ENCODE data around the gene TLE2. TPM values are rescaled to one million over a fixed set of nuclear protein-coding genes. Genes with fewer than 3 reads are reported as not detected.
A peak's percentile ranks its signal among the peaks of the same experiment; 100 is the strongest.
"Not testable (repeated sequence)": the region's sequence is repeated elsewhere in the genome, so short reads cannot be mapped to it uniquely, and the experiment has no call there.

The TLE2 gene
- total RNA-seq, 8 experiments from 2014 or later, result 0.13 to 11.8 (median 4.4) TPM; not detected in 2

DNA sequence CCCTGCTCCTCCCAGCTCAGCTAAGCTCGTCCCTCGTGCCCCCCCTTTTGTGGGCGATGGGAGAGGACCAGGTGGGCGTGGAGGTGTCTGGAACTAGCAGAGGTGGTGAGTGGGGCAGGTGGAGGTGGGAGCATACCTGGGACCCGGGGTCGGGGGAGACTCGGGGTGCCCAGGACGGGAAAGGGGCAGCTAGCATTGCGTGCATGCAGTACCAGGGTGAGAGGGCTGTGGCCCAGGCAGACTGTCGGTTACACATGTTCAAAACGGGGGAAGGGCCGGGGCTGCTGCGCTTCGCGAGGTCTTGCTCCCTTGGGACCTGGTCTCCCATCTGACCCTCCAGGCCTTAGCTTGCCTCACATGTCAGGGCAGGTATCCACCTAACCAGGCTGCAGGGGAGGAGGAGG lies 24.1 kb upstream of the TLE2 start:
- in situ Hi-C loops (cut with MboI; ENCODE audit: low pct_unique_long_range_greater_than_20kb in 2 of 9, low sequenced_read_pairs in 9 of 9, unreplicated experiment in 9 of 9), result no loop called here
- Histone ChIP-seq H3K4me1 (replicated peaks in 1 of 2) (peaks cover 16 to 36% of the 10 kb centered on the region in 2 donors), H3K27ac (no peak overlapping the region), H3K4me3 (no peak overlapping the region)
- ATAC-seq (replicated peaks in 6 of 8), result peak in 3 of 8 experiments; percentile 7 to 22 (median 9)
- 40 to 93% (median 81%) methylated on average over 1 to 5 of the region's 15 CpGs; no CpG with 5 or more reads in 6 of the 10 experiments for WGBS, 10 experiments

DNA sequence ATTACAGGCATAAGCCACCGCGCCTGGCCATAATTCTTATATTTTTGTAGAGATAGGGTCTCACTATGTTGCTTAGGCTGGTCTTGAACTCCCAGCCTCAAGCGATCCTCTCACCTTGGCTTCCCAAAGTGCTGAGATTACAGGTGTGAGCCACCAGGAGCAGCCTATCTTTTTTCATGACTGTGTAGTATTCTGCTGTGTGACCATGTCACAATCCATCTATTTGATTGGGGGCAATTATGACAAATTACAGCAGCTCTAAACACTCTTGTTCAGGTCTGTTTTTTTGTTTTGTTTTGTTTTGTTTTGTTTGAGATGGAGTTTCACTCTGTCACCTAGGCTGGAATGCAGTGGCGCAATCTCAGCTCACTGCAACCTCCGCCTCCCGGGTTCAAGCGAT lies 20.9 kb upstream of the TLE2 start:
- H3K4me3 ChIP-seq; ATAC-seq (replicated peaks in 6 of 8); H3K27ac ChIP-seq; in situ Hi-C loops (cut with MboI; ENCODE audit: low pct_unique_long_range_greater_than_20kb in 2 of 9, low sequenced_read_pairs in 9 of 9, unreplicated experiment in 9 of 9): not testable (repeated sequence)
- WGBS, 10 experiments, result 100% methylated on average over 4 to 5 of the region's 7 CpGs; no CpG with 5 or more reads in 8 of the 10 experiments
- peaks cover 25 to 38% of the 10 kb centered on the region in 2 donors for H3K4me1 ChIP-seq (replicated peaks in 1 of 2)

DNA sequence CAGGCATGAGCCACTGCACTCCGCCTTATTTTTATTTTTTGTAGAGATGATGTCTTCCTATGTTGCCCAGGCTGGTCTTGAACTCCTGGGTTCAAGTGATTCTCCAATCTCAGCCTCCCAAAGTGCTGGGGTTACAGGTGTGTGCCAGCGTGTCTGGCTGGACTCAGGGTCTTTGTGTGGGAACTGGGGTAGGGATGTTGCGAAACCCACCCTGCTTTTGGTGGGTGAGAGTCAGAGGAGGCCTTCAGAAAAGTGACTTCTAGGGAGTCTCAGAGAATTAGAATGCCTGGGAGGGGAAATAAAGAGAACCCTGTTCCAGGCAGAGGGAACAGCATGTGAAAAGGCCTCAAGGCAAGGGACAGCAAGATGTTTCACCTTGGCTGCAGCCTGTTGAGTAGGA lies 20.0 kb upstream of the TLE2 start:
- H3K4me1 ChIP-seq (replicated peaks in 1 of 2), result peaks cover 23 to 34% of the 10 kb centered on the region in 2 donors
- no peak overlapping the region for H3K4me3 ChIP-seq
- 47 to 100% (median 90%) methylated on average over 2 to 3 of the region's 3 CpGs; no CpG with 5 or more reads in 3 of the 10 experiments for WGBS, 10 experiments
- ATAC-seq (replicated peaks in 6 of 8), result no peak
- in situ Hi-C loops (cut with MboI; ENCODE audit: low pct_unique_long_range_greater_than_20kb in 2 of 9, low sequenced_read_pairs in 9 of 9, unreplicated experiment in 9 of 9), result no loop called here
- no peak overlapping the region for H3K27ac ChIP-seq

DNA sequence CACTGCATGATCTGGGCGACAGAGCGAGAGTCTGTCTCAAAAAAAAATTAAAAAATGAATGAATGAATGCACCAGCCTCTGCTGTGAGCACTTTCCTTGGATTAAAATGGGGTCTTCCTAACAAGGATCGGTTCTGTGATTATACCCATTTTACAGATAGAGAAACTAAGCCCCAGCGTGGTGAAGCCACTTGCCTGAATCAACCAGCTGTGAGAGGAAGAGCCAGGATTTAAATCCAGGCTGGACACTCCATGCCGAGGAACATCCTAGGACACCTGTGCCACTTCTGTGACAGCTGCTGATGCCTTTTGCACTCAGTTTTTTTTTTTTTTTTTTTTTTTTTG lies 19.1 kb upstream of the TLE2 start:
- H3K4me3 ChIP-seq, result no peak overlapping the region
- no peak for ATAC-seq (replicated peaks in 6 of 8)
- in situ Hi-C loops (cut with MboI; ENCODE audit: low pct_unique_long_range_greater_than_20kb in 2 of 9, low sequenced_read_pairs in 9 of 9, unreplicated experiment in 9 of 9), result no loop called here

DNA sequence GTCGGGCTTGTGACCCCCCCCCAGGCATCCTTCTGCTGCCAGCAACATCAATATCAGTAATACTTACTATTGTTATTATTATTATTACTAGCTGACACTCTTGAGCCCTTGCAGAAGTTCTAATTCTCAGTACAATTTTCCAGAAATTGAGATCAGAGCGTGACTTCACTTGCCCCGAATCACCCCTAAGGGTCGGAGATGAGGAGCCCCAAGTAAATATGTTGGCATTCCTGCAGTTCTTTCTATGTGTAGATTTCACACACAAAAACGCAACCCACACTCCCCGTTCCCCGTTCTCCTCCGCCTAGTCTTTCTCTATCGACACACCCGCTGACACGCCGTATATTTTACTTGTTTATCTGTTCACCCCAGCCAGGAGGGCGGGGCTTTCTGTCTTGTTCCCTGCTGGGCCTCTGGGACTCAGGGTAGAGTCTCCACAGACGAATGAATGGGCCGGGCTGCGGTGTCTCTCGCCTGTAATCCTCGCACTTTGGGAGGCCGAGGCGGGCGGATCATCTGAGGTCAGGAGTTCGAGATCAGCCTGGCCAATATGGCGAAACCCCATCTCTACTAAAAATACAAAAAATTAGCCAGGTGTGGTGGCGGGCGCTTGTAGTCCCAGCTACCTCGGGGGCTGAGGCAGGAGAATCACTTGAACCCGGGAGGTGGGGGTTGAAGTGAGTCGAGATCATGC lies 18.6 kb upstream of the TLE2 start:
- in situ Hi-C loops (cut with MboI; ENCODE audit: low pct_unique_long_range_greater_than_20kb in 2 of 9, low sequenced_read_pairs in 9 of 9, unreplicated experiment in 9 of 9), result no loop called here
- Histone ChIP-seq H3K4me3 (peak overlapping the region; percentile 15 to 36 (median 26)), H3K4me1 (replicated peaks in 1 of 2) (peaks cover 14 to 26% of the 10 kb centered on the region in 2 donors), H3K27ac (peak overlapping the region in 1 of 2 donors; percentile 59)
- ATAC-seq (replicated peaks in 6 of 8), result peak; percentile 84 to 98 (median 88)
- 0 to 14% (median 4%) methylated on average over 7 to 20 of the region's 28 CpGs; no CpG with 5 or more reads in 3 of the 10 experiments for WGBS, 10 experiments

More for the DNA sequence above, 19.1 kb upstream of the TLE2 start:
- peaks cover 13 to 25% of the 10 kb centered on the region in 2 donors for H3K4me1 ChIP-seq (replicated peaks in 1 of 2)
- WGBS, 10 experiments, result 50 to 100% (median 81%) methylated on average over 1 to 5 of the region's 5 CpGs
- peak overlapping the region in 1 of 2 donors; percentile 59 for H3K27ac ChIP-seq

DNA sequence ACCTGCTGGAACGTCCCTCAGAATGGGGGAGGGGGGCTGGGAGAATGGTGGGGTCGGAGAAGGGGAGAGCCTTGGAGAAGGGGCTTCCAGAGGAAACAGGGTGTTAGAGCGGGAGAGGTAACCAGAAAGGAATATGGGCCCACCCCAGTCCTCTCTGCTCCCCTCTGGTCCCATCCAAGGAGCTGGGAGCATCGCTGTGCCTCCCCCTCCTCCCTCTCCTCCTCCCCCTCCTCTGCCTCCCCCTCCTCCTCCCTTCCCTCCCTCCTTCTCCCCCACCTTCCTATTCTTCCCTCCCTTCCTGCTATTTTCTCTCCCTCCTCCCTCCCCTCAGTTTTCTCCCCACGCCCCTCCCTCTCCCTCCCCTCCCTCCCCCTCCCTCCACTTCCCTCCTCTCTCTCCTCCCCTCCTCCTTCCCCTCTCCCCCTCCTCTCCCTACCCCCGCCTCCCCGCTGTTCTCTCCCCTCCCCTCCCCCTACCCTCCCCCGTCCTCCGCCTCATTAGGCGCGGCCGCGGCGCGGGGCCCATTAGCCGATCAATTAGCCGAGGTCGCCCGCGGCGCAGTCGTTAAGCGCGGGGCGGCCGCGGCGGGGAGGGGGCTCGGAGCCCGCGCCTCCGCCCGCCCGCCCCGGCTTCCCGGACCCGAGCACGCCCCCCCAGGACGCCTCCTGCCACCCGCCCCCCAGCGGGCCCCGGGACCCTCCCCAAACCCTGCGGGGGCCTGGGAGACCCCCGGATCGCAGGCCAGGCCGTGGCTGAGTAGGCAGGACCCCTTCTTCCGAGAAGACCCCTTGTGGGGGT lies 17.8 kb upstream of the TLE2 start:
- in situ Hi-C loops (cut with MboI; ENCODE audit: low pct_unique_long_range_greater_than_20kb in 2 of 9, low sequenced_read_pairs in 9 of 9, unreplicated experiment in 9 of 9), result no loop called here
- H3K4me1 ChIP-seq (replicated peaks in 1 of 2), result peaks cover 17 to 30% of the 10 kb centered on the region in 2 donors
- peak overlapping the region; percentile 15 to 36 (median 27) for H3K4me3 ChIP-seq
- H3K27ac ChIP-seq, result peak overlapping the region in 1 of 2 donors; percentile 79
- WGBS, 10 experiments, result no CpG with 5 or more reads among the region's 47 CpGs
- peak in 5 of 8 experiments; percentile 44 to 69 (median 67) for ATAC-seq (replicated peaks in 6 of 8)

DNA sequence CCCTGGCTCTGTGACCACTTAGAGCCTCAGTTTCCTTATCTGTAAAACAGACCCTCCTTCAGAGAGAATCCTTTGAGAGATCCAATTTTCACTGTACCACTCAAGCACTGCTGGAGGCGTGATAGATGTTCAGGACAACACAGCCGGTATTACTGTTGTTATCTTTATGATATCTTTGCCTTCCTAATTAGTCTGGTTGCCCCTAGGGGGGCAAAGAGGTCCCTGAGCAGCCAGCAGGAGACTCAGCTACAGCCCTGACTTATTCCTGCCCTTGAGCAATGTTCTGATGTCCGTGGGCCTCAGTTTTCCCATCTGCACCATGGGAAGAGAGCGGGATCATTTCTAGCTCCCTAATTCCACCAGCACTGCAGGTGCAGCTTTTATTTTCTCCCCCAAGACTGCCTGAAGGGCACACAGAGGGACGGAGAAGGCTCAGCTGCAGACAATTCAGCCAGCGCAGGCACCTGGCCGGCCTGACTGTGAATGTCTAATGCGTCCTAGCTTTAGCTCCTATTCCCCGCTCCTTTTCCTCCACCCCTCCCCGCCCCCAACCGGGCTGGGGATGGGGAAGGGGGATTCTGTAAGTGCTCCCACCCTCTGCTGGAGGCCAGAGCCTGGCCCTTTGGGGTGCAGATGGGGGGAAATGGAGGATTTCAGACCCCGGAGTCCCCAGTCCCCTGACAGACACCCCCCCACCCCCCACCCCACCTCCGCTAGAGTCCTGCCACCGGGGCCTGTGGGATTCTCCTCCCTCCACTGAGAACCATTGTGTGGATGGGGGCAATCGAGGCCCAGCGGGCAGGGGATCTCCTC lies 17.0 kb upstream of the TLE2 start:
- peak in 5 of 8 experiments; percentile 6 to 28 (median 9) for ATAC-seq (replicated peaks in 6 of 8)
- peak overlapping the region in 1 of 2 donors; percentile 79 for H3K27ac ChIP-seq
- H3K4me1 ChIP-seq (replicated peaks in 1 of 2), result peaks cover 17 to 34% of the 10 kb centered on the region in 2 donors
- peak overlapping the region in 4 of 5 donors; percentile 8 to 28 (median 14) for H3K4me3 ChIP-seq
- in situ Hi-C loops (cut with MboI; ENCODE audit: low pct_unique_long_range_greater_than_20kb in 2 of 9, low sequenced_read_pairs in 9 of 9, unreplicated experiment in 9 of 9), result no loop called here
- WGBS, 10 experiments, result 20 to 83% (median 62%) methylated on average over 1 to 3 of the region's 16 CpGs; no CpG with 5 or more reads in 5 of the 10 experiments

DNA sequence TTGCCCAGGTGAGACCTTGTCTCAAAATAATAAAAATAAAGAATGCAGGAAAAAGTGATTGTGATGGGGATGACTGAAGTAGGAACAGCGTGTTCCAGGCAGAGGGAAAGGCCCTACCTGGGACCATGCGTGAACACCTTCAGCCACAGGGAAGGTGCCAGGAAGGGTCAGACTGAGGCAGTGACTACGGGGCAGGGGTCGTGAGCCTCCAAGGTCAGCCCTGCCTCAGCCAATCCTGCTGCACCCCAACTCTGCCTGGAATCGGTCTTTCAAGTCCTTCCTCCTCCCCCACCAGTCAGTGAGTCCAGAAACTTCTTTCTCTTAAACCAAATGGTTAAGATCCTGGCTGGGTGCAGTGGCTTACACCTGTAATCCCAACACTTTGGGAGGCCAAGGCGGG lies 16.1 kb upstream of the TLE2 start:
- Histone ChIP-seq H3K4me1 (replicated peaks in 1 of 2) (peaks cover 17 to 34% of the 10 kb centered on the region in 2 donors), H3K4me3 (no peak overlapping the region), H3K27ac (no peak overlapping the region)
- in situ Hi-C loops (cut with MboI; ENCODE audit: low pct_unique_long_range_greater_than_20kb in 2 of 9, low sequenced_read_pairs in 9 of 9, unreplicated experiment in 9 of 9), result no loop called here
- WGBS, 10 experiments, result 43 to 100% (median 92%) methylated on average over 1 to 5 of the region's 6 CpGs; no CpG with 5 or more reads in 3 of the 10 experiments
- ATAC-seq (replicated peaks in 6 of 8), result no peak

DNA sequence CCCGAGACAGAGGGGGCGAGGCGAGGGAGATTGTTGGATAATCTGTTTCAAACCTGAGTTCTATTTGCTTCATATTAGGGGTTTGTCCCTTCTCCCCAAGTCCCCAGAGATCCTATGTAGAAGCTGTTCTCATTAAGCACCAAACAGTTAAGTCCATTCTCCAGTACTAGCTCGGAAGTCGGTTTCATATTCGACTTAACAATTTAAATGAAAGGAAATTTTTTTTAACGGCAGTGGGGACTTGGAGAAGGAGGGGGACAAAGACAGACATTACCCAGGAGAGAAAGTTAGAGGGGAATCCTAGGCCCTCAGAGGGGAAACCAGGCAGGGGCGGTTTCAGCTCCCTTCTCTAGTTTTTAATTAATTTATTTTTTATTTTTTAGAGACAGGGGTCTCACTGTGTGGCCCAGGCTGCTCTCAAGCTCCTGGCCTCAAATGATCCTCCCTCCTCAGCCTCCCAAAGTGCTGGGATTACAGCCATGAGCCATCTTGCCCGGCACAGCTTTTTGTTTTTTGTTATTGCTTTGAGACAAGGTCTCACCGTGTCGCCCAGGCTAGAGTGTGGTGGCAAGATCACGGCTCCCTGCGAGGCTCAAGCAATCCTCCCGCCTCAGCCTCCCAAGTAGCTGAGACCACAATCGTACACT lies 13.7 kb upstream of the TLE2 start:
- peak in 1 of 8 experiments; percentile 2 for ATAC-seq (replicated peaks in 6 of 8)
- in situ Hi-C loops (cut with MboI; ENCODE audit: low pct_unique_long_range_greater_than_20kb in 2 of 9, low sequenced_read_pairs in 9 of 9, unreplicated experiment in 9 of 9), result no loop called here
- Histone ChIP-seq H3K4me1 (replicated peaks in 1 of 2) (peaks cover 17 to 30% of the 10 kb centered on the region in 2 donors), H3K4me3 (no peak overlapping the region), H3K27ac (peak overlapping the region in 1 of 2 donors; percentile 4)
- WGBS, 10 experiments, result 7 to 83% (median 20%) methylated on average over 1 to 8 of the region's 15 CpGs; no CpG with 5 or more reads in 1 of the 10 experiments

DNA sequence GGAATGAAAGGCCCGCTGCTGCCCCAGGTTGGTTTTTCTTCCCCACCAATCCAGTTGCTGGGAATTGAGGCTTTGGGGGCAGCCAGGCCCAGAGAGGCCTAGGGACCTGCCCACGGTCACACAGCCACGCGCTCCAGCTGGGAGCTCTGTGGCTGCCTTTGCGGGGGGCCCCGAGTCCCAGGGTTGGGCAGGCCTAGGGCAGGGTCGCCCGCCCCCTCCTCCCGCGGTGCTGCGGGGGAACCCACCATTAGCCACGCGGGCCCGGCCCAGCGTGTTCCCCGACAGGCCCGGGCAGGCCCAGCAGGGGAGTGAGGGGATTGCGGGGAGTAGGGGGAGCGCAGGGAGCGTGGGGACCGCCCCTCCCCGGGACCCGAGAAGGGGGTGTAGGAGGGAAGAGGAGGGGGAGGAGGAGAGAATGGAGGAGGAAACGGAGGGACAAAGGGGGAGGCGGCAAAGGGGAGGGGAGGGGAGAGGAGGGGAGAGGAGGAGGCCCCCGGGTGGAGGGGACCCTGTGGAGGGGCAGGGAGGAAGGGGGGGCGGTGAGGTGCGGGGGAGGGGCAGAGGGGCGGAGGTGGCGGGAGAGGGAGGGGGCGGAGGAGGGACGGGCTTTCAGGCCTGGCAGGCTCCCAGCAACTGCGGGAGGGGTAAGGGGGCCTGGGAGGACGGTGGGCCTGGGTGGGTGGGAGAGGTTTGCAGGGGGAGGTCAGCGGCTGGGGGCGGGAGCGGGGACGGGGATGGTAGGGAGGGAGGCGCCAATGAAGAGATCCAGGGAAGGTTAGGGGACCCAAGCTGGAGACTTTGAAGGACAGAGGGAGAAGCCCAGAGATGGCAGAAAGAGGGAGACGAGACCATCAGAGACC lies 12.9 kb upstream of the TLE2 start:
- in situ Hi-C loops (cut with MboI; ENCODE audit: low pct_unique_long_range_greater_than_20kb in 2 of 9, low sequenced_read_pairs in 9 of 9, unreplicated experiment in 9 of 9), result no loop called here
- Histone ChIP-seq H3K4me1 (replicated peaks in 1 of 2) (peaks cover 12 to 24% of the 10 kb centered on the region in 2 donors), H3K27ac (peak overlapping the region in 1 of 2 donors; percentile 4), H3K4me3 (no peak overlapping the region)
- ATAC-seq (replicated peaks in 6 of 8), result peak in 5 of 8 experiments; percentile 34 to 54 (median 51)
- WGBS, 10 experiments, result 67 to 80% methylated on average over 1 of the region's 40 CpGs; no CpG with 5 or more reads in 8 of the 10 experiments

DNA sequence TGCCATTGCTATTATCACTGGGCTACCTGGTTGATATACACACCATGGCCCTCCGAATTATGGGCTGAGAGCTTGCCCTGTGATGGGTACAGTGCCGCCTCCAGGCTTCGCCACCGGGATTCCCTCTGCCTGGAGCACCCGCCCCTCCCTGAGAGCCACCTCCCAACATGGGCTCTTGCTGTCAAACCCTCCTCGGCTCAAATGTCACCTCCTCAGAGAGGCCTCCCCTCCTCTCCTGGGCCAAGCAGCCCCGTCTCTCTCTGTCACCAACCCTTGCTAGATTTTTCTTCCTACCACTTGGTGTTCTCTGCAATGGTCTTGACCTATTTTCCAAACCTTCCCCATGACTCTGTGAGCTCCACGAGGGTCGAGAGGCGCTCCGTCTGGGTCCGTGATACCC lies 12.2 kb upstream of the TLE2 start:
- in situ Hi-C loops (cut with MboI; ENCODE audit: low pct_unique_long_range_greater_than_20kb in 2 of 9, low sequenced_read_pairs in 9 of 9, unreplicated experiment in 9 of 9), result no loop called here
- Histone ChIP-seq H3K4me1 (replicated peaks in 1 of 2) (peaks cover 8 to 23% of the 10 kb centered on the region in 2 donors), H3K27ac (no peak overlapping the region), H3K4me3 (no peak overlapping the region)
- ATAC-seq (replicated peaks in 6 of 8), result no peak
- WGBS, 10 experiments, result 10 to 100% (median 62%) methylated on average over 1 to 7 of the region's 12 CpGs; no CpG with 5 or more reads in 3 of the 10 experiments
